ENCODE measurements around the gene STARD7. TPM values are rescaled to one million over a fixed set of nuclear protein-coding genes. Genes with fewer than 3 reads are reported as not detected.

STARD7 gene
- total RNA-seq, 2 experiments from 2014 or later: 126 to 128 TPM

DNA sequence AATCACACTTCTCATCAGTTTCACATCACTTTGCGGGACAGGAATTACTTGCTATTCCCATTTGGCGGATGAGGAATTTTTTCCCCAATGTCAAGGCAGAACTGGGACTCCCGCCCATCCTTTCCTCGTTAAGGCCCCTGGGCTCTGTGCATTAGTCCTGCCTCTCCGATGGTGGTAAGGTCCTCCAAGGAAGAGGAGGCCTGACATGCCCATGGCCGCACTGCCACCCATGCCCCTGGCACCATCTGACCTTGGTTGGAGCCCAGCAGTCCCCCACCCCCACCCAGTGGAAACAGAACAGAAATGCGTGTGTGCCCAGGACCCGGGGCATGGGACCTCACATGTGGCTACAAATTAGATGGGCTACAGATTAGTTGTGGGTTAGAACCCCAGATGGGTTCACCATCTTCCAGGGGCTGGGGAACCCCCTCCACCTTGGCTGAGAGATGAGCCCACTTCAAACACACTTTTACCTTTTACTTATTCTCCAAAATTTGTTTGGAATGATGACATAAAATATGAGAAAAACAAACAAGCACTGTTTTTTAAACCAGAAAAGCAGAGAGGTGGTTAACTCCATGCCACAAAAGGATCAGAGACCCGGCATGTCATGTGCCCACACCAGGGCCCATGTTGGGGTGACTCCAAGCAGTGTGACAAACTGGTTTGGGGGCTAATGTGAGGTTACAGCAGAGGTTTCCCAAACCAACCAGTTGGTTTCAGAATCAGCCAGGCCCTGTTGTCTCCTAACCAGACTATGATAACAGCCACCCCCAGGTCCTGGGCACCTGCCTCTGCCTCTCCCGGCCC is 52.4 kb downstream of the STARD7 start:
- peaks cover 75% of the 10 kb centered on the region for H3K4me1 Mint-ChIP-seq
- H3K4me3 Mint-ChIP-seq: no peak overlapping the region
- peak overlapping the region; percentile 84 for H3K27ac Mint-ChIP-seq
- H3K9me3 Mint-ChIP-seq: peaks cover 5% of the 10 kb centered on the region
- POLR2A ChIA-PET: no interaction called here
- H3K36me3 Mint-ChIP-seq (ENCODE audit: low read depth): peaks cover 5% of the 10 kb centered on the region
- peak; percentile 43 for DNase-seq
- no peaks in the 10 kb centered on the region for H3K27me3 Mint-ChIP-seq
- CTCF ChIA-PET: interaction anchor here (0.7 to 1.3 kb wide), 4 partner anchors 10 to 39 kb away, joined by 3 to 6 read pairs (median 4); no protein-coding TSS in a partner anchor

GRCh38 chr2:96154506-96155380 is 53.9 kb downstream of the STARD7 start:
- POLR2A ChIA-PET: no interaction called here
- CTCF ChIA-PET: interaction anchor here (1.0 to 1.7 kb wide), 2 partner anchors 16 to 20 kb away, joined by 6 to 8 read pairs; partner anchors contain the start of gene ASTL
- Mint-ChIP-seq H3K4me1 (peaks cover 75% of the 10 kb centered on the region), H3K36me3 (ENCODE audit: low read depth) (peaks cover under 1% of the 10 kb centered on the region), H3K9me3 (no peaks in the 10 kb centered on the region), H3K27me3 (no peaks in the 10 kb centered on the region), H3K27ac (peak overlapping the region; percentile 64), H3K4me3 (no peak overlapping the region)
- DNase-seq: no peak

DNA sequence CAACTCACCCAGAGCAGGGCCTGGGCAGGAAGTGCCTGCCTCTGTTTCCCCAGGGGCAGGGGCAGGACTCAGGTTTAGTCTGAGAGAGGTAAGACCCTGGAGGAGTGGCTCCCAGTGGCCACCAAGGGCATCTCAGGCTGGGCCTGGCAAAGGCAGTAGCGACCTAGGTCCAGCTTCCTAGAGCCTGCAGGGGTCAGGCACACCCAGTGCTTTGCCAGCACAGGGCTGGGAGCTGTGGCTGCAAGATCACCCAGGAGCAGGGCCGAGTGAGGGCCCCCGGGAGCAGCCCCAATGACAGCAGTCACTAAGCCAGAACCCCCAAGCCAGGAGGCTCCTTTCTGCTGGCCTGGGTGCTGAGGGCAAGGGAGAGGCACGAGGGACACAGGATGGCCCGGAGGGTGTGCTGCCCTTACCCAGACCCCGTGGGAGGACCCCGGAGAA is 54.6 kb downstream of the STARD7 start:
- no peak for DNase-seq
- Mint-ChIP-seq H3K27ac (no peak overlapping the region), H3K27me3 (no peaks in the 10 kb centered on the region), H3K9me3 (no peaks in the 10 kb centered on the region), H3K4me3 (no peak overlapping the region), H3K36me3 (ENCODE audit: low read depth) (no peaks in the 10 kb centered on the region), H3K4me1 (peaks cover 72% of the 10 kb centered on the region)
- ChIA-PET POLR2A (no interaction called here), CTCF (interaction anchor here (1.7 to 4.1 kb wide), 2 partner anchors 16 to 20 kb away, joined by 8 to 17 read pairs; partner anchors contain the start of gene ASTL)

DNA sequence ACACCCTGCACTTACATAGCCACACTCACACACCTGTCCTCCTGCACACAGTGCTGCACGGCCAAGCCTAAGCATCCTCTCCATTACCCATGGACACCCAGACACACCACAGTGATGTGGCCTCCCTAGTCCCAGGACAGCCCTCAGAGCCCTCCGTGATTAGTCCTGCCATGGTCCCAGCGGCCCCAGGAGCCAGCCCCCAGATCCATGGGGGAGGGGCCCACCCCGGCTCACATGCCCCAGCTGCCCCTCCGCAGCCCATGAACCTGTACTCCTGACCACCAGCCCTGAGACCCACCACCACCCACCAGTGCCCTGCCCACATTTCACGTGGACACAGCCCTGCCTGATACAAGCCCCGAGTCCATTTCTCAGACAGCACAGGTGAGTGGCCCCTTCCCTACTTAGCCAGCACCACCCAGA is 55.3 kb downstream of the STARD7 start:
- ChIA-PET POLR2A (no interaction called here), CTCF (interaction anchor here (1.7 to 4.1 kb wide), 2 partner anchors 15 to 21 kb away, joined by 8 to 17 read pairs; partner anchors contain the start of gene ASTL)
- Mint-ChIP-seq H3K36me3 (ENCODE audit: low read depth) (no peaks in the 10 kb centered on the region), H3K27me3 (no peaks in the 10 kb centered on the region), H3K4me3 (no peak overlapping the region), H3K4me1 (peaks cover 72% of the 10 kb centered on the region), H3K27ac (peak overlapping the region; percentile 16), H3K9me3 (no peaks in the 10 kb centered on the region)
- no peak for DNase-seq

GRCh38 chr2:96152304-96153161 is 56.1 kb downstream of the STARD7 start:
- CTCF ChIA-PET: interaction anchor here (1.7 to 4.1 kb wide), 3 partner anchors 14 to 22 kb away, joined by 8 to 20 read pairs (median 17); partner anchors contain the start of gene ASTL
- H3K27ac Mint-ChIP-seq: no peak overlapping the region

DNA sequence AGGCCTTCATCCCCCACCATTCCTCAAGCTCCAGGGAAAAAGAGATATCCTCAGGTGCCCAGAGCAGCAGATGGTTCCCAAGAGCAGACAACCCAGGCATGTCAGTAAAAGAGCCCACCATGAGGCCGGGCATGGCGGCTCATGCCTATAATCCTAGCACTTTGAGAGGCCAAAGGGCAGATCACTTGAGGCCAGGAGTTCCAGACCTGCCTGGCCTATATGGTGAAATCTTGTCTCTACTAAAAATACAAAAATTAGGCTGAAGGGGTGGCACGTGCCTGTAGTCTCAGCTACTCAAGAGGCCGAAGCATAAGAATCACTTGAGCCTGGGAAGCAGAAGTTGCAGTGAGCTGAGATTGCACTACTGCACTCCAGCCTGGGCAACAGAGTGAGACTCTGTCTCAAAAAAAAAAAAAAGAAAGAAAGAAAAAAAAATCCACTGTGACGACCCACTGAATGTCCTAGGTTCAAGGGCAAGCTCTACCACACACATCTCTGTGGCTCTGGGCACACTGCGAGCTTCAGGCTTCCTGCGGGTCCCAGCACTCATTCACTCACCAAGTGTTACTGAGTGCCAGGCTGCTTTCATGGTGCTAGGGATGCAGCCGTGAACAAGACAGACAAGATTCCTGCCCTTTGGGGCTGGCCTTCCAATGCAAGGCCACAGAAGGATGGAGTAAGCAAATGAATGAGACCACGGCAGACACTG is 56.9 kb downstream of the STARD7 start:
- no peaks in the 10 kb centered on the region for H3K9me3 Mint-ChIP-seq
- CTCF ChIA-PET: interaction anchor here (2.3 to 4.1 kb wide), 4 partner anchors 8 to 23 kb away, joined by 8 to 20 read pairs (median 13); partner anchors contain the start of gene ASTL
- H3K27ac Mint-ChIP-seq: peak overlapping the region; percentile 69
- peaks cover 72% of the 10 kb centered on the region for H3K4me1 Mint-ChIP-seq
- no peaks in the 10 kb centered on the region for H3K27me3 Mint-ChIP-seq
- H3K4me3 Mint-ChIP-seq: no peak overlapping the region
- POLR2A ChIA-PET: no interaction called here
- no peaks in the 10 kb centered on the region for H3K36me3 Mint-ChIP-seq (ENCODE audit: low read depth)
- DNase-seq: no peak

More at GRCh38 chr2:96152304-96153161, 56.1 kb downstream of the STARD7 start:
- no peak for DNase-seq
- no peaks in the 10 kb centered on the region for H3K27me3 Mint-ChIP-seq
- H3K36me3 Mint-ChIP-seq (ENCODE audit: low read depth): no peaks in the 10 kb centered on the region
- H3K4me1 Mint-ChIP-seq: peaks cover 72% of the 10 kb centered on the region
- no peaks in the 10 kb centered on the region for H3K9me3 Mint-ChIP-seq
- POLR2A ChIA-PET: no interaction called here
- H3K4me3 Mint-ChIP-seq: no peak overlapping the region

GRCh38 chr2:96150791-96151594 is 57.6 kb downstream of the STARD7 start:
- peak overlapping the region; percentile 69 for H3K27ac Mint-ChIP-seq

DNA sequence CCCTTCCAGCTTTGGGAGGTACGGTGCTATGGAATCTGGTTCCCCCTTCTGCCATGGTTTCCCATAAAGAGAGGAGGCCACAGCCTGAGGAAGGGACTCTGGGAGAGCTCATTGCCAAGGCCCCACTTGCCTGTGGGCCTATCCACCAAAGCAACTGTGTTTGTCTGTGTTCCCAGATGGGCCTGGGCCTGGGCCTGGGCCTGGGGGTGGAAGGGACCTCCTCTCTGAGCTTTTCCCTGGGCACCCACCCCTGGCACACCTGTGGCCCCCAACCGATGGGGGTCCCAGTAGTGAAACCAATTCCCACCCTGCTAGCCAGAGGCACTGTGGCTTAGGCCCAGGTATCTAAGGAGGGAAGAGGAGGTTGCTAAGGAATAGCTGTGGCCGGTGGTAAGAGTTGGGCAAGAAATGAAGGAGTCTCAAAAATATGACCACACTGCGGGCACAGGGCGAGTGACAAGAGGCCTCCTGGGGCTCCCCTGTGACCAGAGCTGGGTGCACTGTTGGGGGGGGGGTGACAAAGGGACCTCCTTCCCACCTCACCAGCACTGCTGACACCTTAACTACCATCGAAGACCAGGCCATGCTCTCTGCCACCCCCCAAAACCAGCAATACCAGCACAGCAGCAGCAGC is 58.5 kb downstream of the STARD7 start:
- Mint-ChIP-seq H3K36me3 (ENCODE audit: low read depth) (no peaks in the 10 kb centered on the region), H3K4me1 (peaks cover 71% of the 10 kb centered on the region), H3K27ac (peak overlapping the region; percentile 50), H3K4me3 (no peak overlapping the region), H3K9me3 (no peaks in the 10 kb centered on the region), H3K27me3 (no peaks in the 10 kb centered on the region)
- POLR2A ChIA-PET: no interaction called here
- DNase-seq: no peak
- CTCF ChIA-PET: interaction anchor here (0.6 to 15.6 kb wide), 6 partner anchors 10 to 26 kb away, joined by 3 to 239 read pairs (median 13); partner anchors contain the start of gene ASTL

More at GRCh38 chr2:96150791-96151594, 57.6 kb downstream of the STARD7 start:
- no peak overlapping the region for H3K4me3 Mint-ChIP-seq
- no peak for DNase-seq
- CTCF ChIA-PET: interaction anchor here (2.3 to 4.1 kb wide), 4 partner anchors 9 to 23 kb away, joined by 8 to 20 read pairs (median 13); partner anchors contain the start of gene ASTL
- no peaks in the 10 kb centered on the region for H3K36me3 Mint-ChIP-seq (ENCODE audit: low read depth)
- peaks cover 72% of the 10 kb centered on the region for H3K4me1 Mint-ChIP-seq
- H3K9me3 Mint-ChIP-seq: no peaks in the 10 kb centered on the region
- POLR2A ChIA-PET: no interaction called here
- H3K27me3 Mint-ChIP-seq: no peaks in the 10 kb centered on the region

DNA sequence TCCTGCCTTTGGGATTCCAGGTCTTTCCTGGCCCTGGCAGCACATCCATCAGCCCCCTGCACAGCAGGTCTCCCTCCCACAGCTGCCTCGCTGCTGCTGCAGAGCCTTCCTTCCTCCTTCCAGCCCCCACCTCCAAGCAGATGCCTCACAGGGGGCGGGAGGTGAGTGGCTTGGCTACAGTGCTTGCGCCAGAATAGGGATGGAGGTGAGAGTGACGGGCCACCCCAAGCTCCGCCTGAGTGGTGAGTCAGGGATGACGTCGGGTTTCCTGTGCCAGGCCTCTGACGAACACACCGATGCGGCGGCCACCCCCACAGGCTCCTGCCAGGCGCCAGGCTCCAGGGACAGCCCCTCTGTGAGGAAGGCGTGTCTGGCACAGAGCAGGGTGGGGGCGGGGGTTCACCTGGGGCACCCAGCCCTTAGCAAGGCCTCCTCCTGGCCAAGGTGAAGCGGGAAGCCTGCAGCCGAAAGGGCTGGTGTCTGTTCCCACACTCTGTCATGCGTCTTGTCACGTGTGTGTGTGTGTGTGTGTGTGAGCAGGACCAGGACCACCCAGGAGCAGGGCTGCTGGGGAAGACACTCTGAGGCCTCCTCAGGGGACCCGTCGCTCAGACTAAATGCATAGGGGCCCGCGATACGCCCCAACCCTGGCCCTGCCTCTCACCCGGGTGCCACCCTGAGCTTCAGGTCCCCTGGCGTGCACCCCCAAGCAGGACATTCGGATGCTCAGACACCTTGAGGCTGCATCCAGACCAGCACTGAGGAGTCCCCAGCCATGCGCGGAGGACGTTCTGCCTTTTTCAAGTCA is 60.0 kb downstream of the STARD7 start:
- peak; percentile 95 for DNase-seq
- peaks cover 9% of the 10 kb centered on the region for H3K36me3 Mint-ChIP-seq (ENCODE audit: low read depth)
- CTCF ChIA-PET: interaction anchor here (0.6 to 15.6 kb wide), 5 partner anchors 11 to 615 kb away, joined by 3 to 239 read pairs (median 10); partner anchors contain the start of gene ASTL
- H3K4me3 Mint-ChIP-seq: peak overlapping the region; percentile 57
- H3K9me3 Mint-ChIP-seq: no peaks in the 10 kb centered on the region
- POLR2A ChIA-PET: no interaction called here
- peaks cover 79% of the 10 kb centered on the region for H3K4me1 Mint-ChIP-seq
- H3K27ac Mint-ChIP-seq: peak overlapping the region; percentile 98
- H3K27me3 Mint-ChIP-seq: no peaks in the 10 kb centered on the region
